B cell (primary cell): ENCODE data around the gene INPP5J. TPM values are rescaled to one million over a fixed set of nuclear protein-coding genes. Genes with fewer than 3 reads are reported as not detected.

Experiments used
- ATAC-seq: fragments of 200-7000 bp; cut with Tn5 transposase; one replicate; pipeline ENCODE4 v1.10.0; 2021; ENCODE audit warnings: low read depth, mild to moderate bottlenecking, moderate number of reproducible peaks, moderate library complexity
- CTCF ChIA-PET: fragments of 350-600 bp; sonication (Branson Sonifier 250); formaldehyde crosslinking; loops from one replicate; lab custom pipeline; 2021; ENCODE audit warnings: antibody characterized with exemption, inconsistent platforms; lab: Charles Lee
- POLR2A ChIA-PET: fragments of 350-600 bp; sonication (Branson Sonifier 250); formaldehyde crosslinking; loops from one replicate; lab custom pipeline; 2021; ENCODE audit warnings: antibody characterized with exemption; lab: Charles Lee
- DNase-seq: peaks from one replicate; pipeline ENCODE4 v3.0.0; 2013
- H2AFZ ChIP-seq: 2 replicates; pipeline ENCODE4 v1.6.1; 2012; ENCODE audit warnings: mild to moderate bottlenecking, low read depth, low read length; ENCODE audit not compliant: insufficient read depth, poor library complexity, severe bottlenecking
- H3K27ac ChIP-seq, 2 donors: 1 replicate in 1 of 2; 2 replicates in 1 of 2; pipeline ENCODE4 v1.5.1; 2012 to 2013; ENCODE audit warnings: low read length in 2 of 2, mild to moderate bottlenecking in 2 of 2, moderate library complexity in 1 of 2
- H3K27me3 ChIP-seq, 4 experiments: fragments of 200-600 bp in 1 of 4; sonication (generic) in 1 of 4; replicated peaks in 1 of 4; 1 replicate in 2 of 4; 2 replicates in 2 of 4; pipeline versions ENCODE4 v1.6.1 to v1.7.0; 2013 to 2016; ENCODE audit warnings: low read length in 3 of 4, mild to moderate bottlenecking in 2 of 4, mixed read lengths in 1 of 4, moderate library complexity in 1 of 4; ENCODE audit not compliant: insufficient read depth in 4 of 4, control insufficient read depth in 3 of 4; ENCODE audit errors: control extremely low read depth in 1 of 4
- H3K36me3 ChIP-seq, 2 experiments: replicated peaks in 1 of 2; 1 replicate in 1 of 2; 2 replicates in 1 of 2; pipeline versions ENCODE4 v1.6.1 to v1.7.1; 2013; ENCODE audit warnings: low read length in 1 of 2; ENCODE audit not compliant: insufficient read depth in 2 of 2, control insufficient read depth in 1 of 2; ENCODE audit errors: control extremely low read depth in 1 of 2, extremely low read depth in 1 of 2
- H3K4me1 ChIP-seq, 2 donors: fragments of 200-600 bp in 1 of 2; sonication (generic) in 1 of 2; 1 replicate in 1 of 2; 2 replicates in 1 of 2; pipeline versions ENCODE4 v1.5.1 to v1.6.1; 2013 to 2017; ENCODE audit warnings: low read length in 2 of 2; ENCODE audit not compliant: control insufficient read depth in 2 of 2, insufficient read depth in 2 of 2
- H3K4me2 ChIP-seq: replicated peaks from 2 replicates; pipeline ENCODE3; 2012; ENCODE audit warnings: mild to moderate bottlenecking, low read depth, low read length; ENCODE audit not compliant: poor library complexity, severe bottlenecking
- H3K4me3 ChIP-seq, 5 experiments: fragments of 200-600 bp in 1 of 5; sonication (generic) in 1 of 5; 1 replicate in 3 of 5; 2 replicates in 2 of 5; pipeline versions ENCODE4 v1.5.1 to v1.7.0; 2011 to 2016; ENCODE audit warnings: low read length in 4 of 5, mild to moderate bottlenecking in 4 of 5, low read depth in 2 of 5, control low read depth in 1 of 5, moderate library complexity in 1 of 5; ENCODE audit not compliant: insufficient read depth in 1 of 5; ENCODE audit errors: control extremely low read depth in 1 of 5, extremely low read depth in 1 of 5
- H3K79me2 ChIP-seq: fragments of 200-600 bp; sonication (generic); one replicate; pipeline ENCODE4 v1.6.0; 2016; ENCODE audit warnings: low read length; ENCODE audit not compliant: control insufficient read depth, insufficient read depth
- H3K9ac ChIP-seq: fragments of 200-600 bp; sonication (generic); 2 replicates; pipeline ENCODE4 v1.6.1; 2017; ENCODE audit warnings: mild to moderate bottlenecking, low read length, moderate library complexity
- H3K9me3 ChIP-seq, 3 donors: one replicate each; pipeline versions ENCODE4 v1.6.1 to v1.7.1; 2013; ENCODE audit warnings: low read length in 2 of 3; ENCODE audit not compliant: control insufficient read depth in 2 of 3, insufficient read depth in 1 of 3; ENCODE audit errors: control extremely low read depth in 1 of 3
- H4K20me1 ChIP-seq: 2 replicates; pipeline ENCODE4 v1.6.0; 2012; ENCODE audit warnings: mild to moderate bottlenecking, low read length; ENCODE audit not compliant: insufficient read depth, control insufficient read depth, poor library complexity, severe bottlenecking
- H3K27ac Mint-ChIP-seq: one replicate; pipeline ENCODE4 v1.8.0; 2021; ENCODE audit warnings: mixed read lengths
- H3K27me3 Mint-ChIP-seq: one replicate; pipeline ENCODE4 v1.8.0; 2021; ENCODE audit warnings: mixed read lengths
- H3K4me1 Mint-ChIP-seq: one replicate; pipeline ENCODE4 v1.8.0; 2021; ENCODE audit warnings: mixed read lengths
- H3K4me3 Mint-ChIP-seq: one replicate; pipeline ENCODE4 v1.8.0; 2021; ENCODE audit warnings: mixed read lengths
- H3K9me3 Mint-ChIP-seq: one replicate; pipeline ENCODE4 v1.8.0; 2022; ENCODE audit warnings: mixed read lengths; ENCODE audit not compliant: insufficient read depth
- CTCF ChIP-seq: fragments of 200-600 bp; IDR thresholded peaks from one replicate; pipeline ENCODE4 v1.8.0; 2022; ENCODE audit warnings: antibody characterized with exemption, mild to moderate bottlenecking
- EZH2 ChIP-seq: IDR thresholded peaks from 2 replicates; pipeline ENCODE4 v1.6.1; 2012; ENCODE audit warnings: borderline replicate concordance, low read depth, mild to moderate bottlenecking, moderate library complexity, low read length; ENCODE audit not compliant: insufficient read depth, poor library complexity, severe bottlenecking
- WGBS: methylation state at CpG from one replicate; pipeline ENCODE4 v1.1.5; 2013; ENCODE audit warnings: missing lambda C conversion rate; ENCODE audit not compliant: insufficient coverage; 5-methylcytosine and 5-hydroxymethylcytosine counted together
- intact Hi-C: fragments of 100-400 bp; cut with micrococcal nuclease; formaldehyde crosslinking; loops from one replicate; pipeline ENCODE4 v1.10.0; 2022
- polyA plus RNA-seq: library from polyadenylated mRNA; depleted of rRNA; stranded (reverse); fragments of >200 nt; gene quantifications from 2 replicates; pipeline ENCODE4 v1.2.3, GENCODE V29; 2012
- total RNA-seq, 2 donors: library from RNA; stranded (reverse); fragments of 120-200 nt in 1 of 2; gene quantifications; 1 replicate in 1 of 2; 2 replicates in 1 of 2; pipeline versions ENCODE4 v1.2.3 to v1.2.4, GENCODE V29; 2013 to 2022

The INPP5J gene
- total and polyA plus RNA-seq, 2 donors (not counting 1 experiment from before 2014, with no cell fraction given): 0.07 to 0.52 TPM

- no peak overlapping the region for H3K27ac Mint-ChIP-seq
- TF ChIP-seq EZH2 (no peak), CTCF (no peak)
Measured at GRCh38 chr22:31122196-31122531, 602 bp upstream of the INPP5J start.

GRCh38 chr22:31123292-31123602 lies 481 bp downstream of the INPP5J start:
- peaks cover 0 to 12% (median 0%) of the 10 kb centered on the region in 4 experiments for H3K27me3 ChIP-seq
- ATAC-seq: no peak
- Mint-ChIP-seq H3K4me3 (no peak overlapping the region), H3K4me1 (peaks cover 6% of the 10 kb centered on the region), H3K27ac (no peak overlapping the region), H3K27me3 (no peaks in the 10 kb centered on the region), H3K9me3 (no peaks in the 10 kb centered on the region)
- 98% methylated on average over 4 of the region's 4 CpGs for WGBS
- no peak overlapping the region for H3K27ac ChIP-seq
- H3K36me3 ChIP-seq: no peaks in the 10 kb centered on the region
- CTCF ChIA-PET: no interaction called here
- H3K4me2 ChIP-seq: no peak overlapping the region
- H3K4me1 ChIP-seq: peaks cover 5 to 12% of the 10 kb centered on the region in 2 donors
- no peaks in the 10 kb centered on the region for H3K79me2 ChIP-seq
- H4K20me1 ChIP-seq: no peaks in the 10 kb centered on the region
- peaks cover 0 to 9% (median 0%) of the 10 kb centered on the region in 3 donors for H3K9me3 ChIP-seq
- intact Hi-C loops: no loop called here
- H2AFZ ChIP-seq: no peak overlapping the region
- POLR2A ChIA-PET: no interaction called here
- H3K9ac ChIP-seq: no peak overlapping the region
- DNase-seq: no peak
- TF ChIP-seq EZH2 (no peak), CTCF (no peak)
- no peak overlapping the region for H3K4me3 ChIP-seq

More at GRCh38 chr22:31122196-31122531, 602 bp upstream of the INPP5J start:
- Histone ChIP-seq H4K20me1 (no peaks in the 10 kb centered on the region), H3K79me2 (no peaks in the 10 kb centered on the region), H3K9me3 (peaks cover 0 to 6% (median 0%) of the 10 kb centered on the region in 3 donors), H3K4me1 (peaks cover 1 to 7% of the 10 kb centered on the region in 2 donors), H3K9ac (no peak overlapping the region), H3K36me3 (no peaks in the 10 kb centered on the region), H2AFZ (no peak overlapping the region), H3K4me2 (no peak overlapping the region), H3K27ac (no peak overlapping the region), H3K27me3 (peaks cover 0 to 6% (median 0%) of the 10 kb centered on the region in 4 experiments), H3K4me3 (no peak overlapping the region)
- Mint-ChIP-seq H3K9me3 (no peaks in the 10 kb centered on the region), H3K4me3 (no peak overlapping the region), H3K27me3 (no peaks in the 10 kb centered on the region), H3K4me1 (peaks cover 2% of the 10 kb centered on the region)
- CTCF ChIA-PET: no interaction called here
- WGBS: 71% methylated on average over 1 of the region's 2 CpGs
- intact Hi-C loops: no loop called here
- DNase-seq: no peak
- POLR2A ChIA-PET: no interaction called here
- no peak for ATAC-seq
